GM23338 (cell line): Measurements from ENCODE around the gene COQ8B. TPM values are rescaled to one million over a fixed set of nuclear protein-coding genes. Genes with fewer than 3 reads are reported as not detected.

Experiments used
- ATAC-seq: fragments of 200-7000 bp; cut with Tn5 transposase; 3 replicates; pipeline ENCODE4 v1.9.1; 2020
- DNase-seq: peaks from one replicate; pipeline ENCODE4 v3.0.0-alpha.2; 2015; ENCODE audit warnings: low spot score
- H2AFZ ChIP-seq: fragments of 200-600 bp; sonication (generic); 2 replicates; pipeline ENCODE4 v1.8.0; 2016; ENCODE audit warnings: antibody characterized with exemption, mild to moderate bottlenecking, moderate library complexity
- H3F3A ChIP-seq: fragments of 200-600 bp; sonication (generic); replicated peaks from 2 replicates; pipeline ENCODE4 v1.8.0; 2017; ENCODE audit warnings: antibody characterized with exemption, mixed run types, low read depth
- H3K27ac ChIP-seq: fragments of 200-600 bp; sonication (generic); 2 replicates; pipeline ENCODE4 v1.6.1; 2016; ENCODE audit warnings: low read depth
- H3K27me3 ChIP-seq: fragments of 200-600 bp; sonication (generic); 2 replicates; pipeline ENCODE4 v1.8.0; 2016; ENCODE audit warnings: mild to moderate bottlenecking, mixed run types, moderate library complexity; ENCODE audit not compliant: insufficient read depth
- H3K36me3 ChIP-seq: fragments of 200-600 bp; sonication (generic); 2 replicates; pipeline ENCODE4 v1.8.0; 2016; ENCODE audit warnings: mild to moderate bottlenecking; ENCODE audit not compliant: insufficient read depth
- H3K4me1 ChIP-seq: fragments of 200-600 bp; sonication (generic); 2 replicates; pipeline ENCODE4 v1.8.0; 2016; ENCODE audit warnings: mild to moderate bottlenecking, moderate library complexity; ENCODE audit not compliant: insufficient read depth
- H3K4me2 ChIP-seq: fragments of 200-600 bp; sonication (generic); 2 replicates; pipeline ENCODE4 v1.7.1; 2017; ENCODE audit warnings: mixed run types
- H3K4me3 ChIP-seq: fragments of 200-600 bp; sonication (generic); 2 replicates; pipeline ENCODE4 v1.6.1; 2016; ENCODE audit warnings: mixed run types
- H3K79me2 ChIP-seq: fragments of 200-600 bp; sonication (generic); replicated peaks from 2 replicates; pipeline ENCODE4 v1.8.0; 2017; ENCODE audit warnings: mild to moderate bottlenecking; ENCODE audit not compliant: insufficient read depth
- H3K9me2 ChIP-seq: fragments of 200-600 bp; sonication (generic); 2 replicates; pipeline ENCODE4 v1.8.0; 2017; ENCODE audit not compliant: insufficient read depth
- H4K20me1 ChIP-seq: fragments of 200-600 bp; sonication (generic); replicated peaks from 2 replicates; pipeline ENCODE4 v1.8.0; 2017; ENCODE audit warnings: mild to moderate bottlenecking; ENCODE audit not compliant: insufficient read depth
- H3K27ac Mint-ChIP-seq: 2 replicates; pipeline ENCODE4 v1.8.0; 2020; ENCODE audit warnings: inconsistent platforms, mild to moderate bottlenecking, moderate library complexity, mixed read lengths
- H3K27me3 Mint-ChIP-seq: 3 replicates; pipeline ENCODE4 v1.8.0; 2022; ENCODE audit warnings: low read depth, mild to moderate bottlenecking, moderate library complexity, mixed read lengths, inconsistent platforms; ENCODE audit not compliant: insufficient read depth, poor library complexity
- H3K36me3 Mint-ChIP-seq: 3 replicates; pipeline ENCODE4 v1.8.0; 2021; ENCODE audit warnings: low read depth, mild to moderate bottlenecking, inconsistent platforms, moderate library complexity, mixed read lengths
- H3K4me1 Mint-ChIP-seq: 3 replicates; pipeline ENCODE4 v1.8.0; 2020; ENCODE audit warnings: mild to moderate bottlenecking, inconsistent platforms, mixed read lengths
- H3K4me3 Mint-ChIP-seq: 3 replicates; pipeline ENCODE4 v1.8.0; 2021; ENCODE audit warnings: moderate library complexity, mild to moderate bottlenecking, inconsistent platforms, mixed read lengths
- H3K9me3 Mint-ChIP-seq: 3 replicates; pipeline ENCODE4 v1.8.0; 2020; ENCODE audit warnings: moderate library complexity, mild to moderate bottlenecking, inconsistent platforms, mixed read lengths
- CREB1 ChIP-seq: fragments of 250-450 bp; sonication (Bioruptor Pico); IDR thresholded peaks from 2 replicates; pipeline ENCODE4 v1.5.0; 2020; ENCODE audit warnings: low read depth, mild to moderate bottlenecking, moderate library complexity
- EZH2 ChIP-seq: fragments of 200-600 bp; sonication (generic); IDR thresholded peaks from one replicate; pipeline ENCODE4 v1.8.0; 2017; ENCODE audit warnings: antibody characterized with exemption, mild to moderate bottlenecking, low read depth; ENCODE audit not compliant: unreplicated experiment
- EZH2phosphoT487 ChIP-seq: fragments of 200-600 bp; sonication (generic); IDR thresholded peaks from one replicate; pipeline ENCODE4 v1.8.1; 2018; ENCODE audit warnings: antibody characterized with exemption; ENCODE audit not compliant: unreplicated experiment
- JUNB ChIP-seq: IDR thresholded peaks from one replicate; pipeline ENCODE4 v1.6.1; 2016; ENCODE audit warnings: antibody characterized with exemption; ENCODE audit not compliant: unreplicated experiment
- NANOG ChIP-seq: IDR thresholded peaks from 2 replicates; pipeline ENCODE4 v1.6.1; 2016; ENCODE audit warnings: antibody characterized with exemption, borderline replicate concordance
- POLR2AphosphoS5 ChIP-seq: IDR thresholded peaks from 2 replicates; pipeline ENCODE4 v1.6.1; 2016; ENCODE audit warnings: antibody characterized with exemption, low read depth
- REST ChIP-seq: IDR thresholded peaks from one replicate; pipeline ENCODE4 v1.6.1; 2018; ENCODE audit warnings: antibody characterized with exemption; ENCODE audit not compliant: unreplicated experiment
- STAT1 ChIP-seq: IDR thresholded peaks from one replicate; pipeline ENCODE4 v1.6.1; 2016; ENCODE audit warnings: antibody characterized with exemption; ENCODE audit not compliant: unreplicated experiment
- ZNF114 ChIP-seq: fragments of 250-450 bp; sonication (Bioruptor Pico); IDR thresholded peaks from 2 replicates; pipeline ENCODE4 v1.5.0; 2020; ENCODE audit warnings: mild to moderate bottlenecking, moderate library complexity
- polyA plus RNA-seq: library from polyadenylated mRNA; unstranded; fragments of >200 nt; fragmentation: Nextera tagmentation; extraction: Ambion mirVana; gene quantifications from 2 replicates; pipeline ENCODE4 v1.2.1, GENCODE V29; 2016
- total RNA-seq: library from RNA; depleted of rRNA; stranded (reverse); fragments of >200 nt; shearing (Covaris generic); gene quantifications from 2 replicates; pipeline ENCODE4 v1.2.3, GENCODE V29; 2014
- TF ChIP-seq, protein P1 (sequence below): IDR thresholded peaks from 2 replicates; pipeline ENCODE4 v1.6.1; 2016; ENCODE audit warnings: antibody characterized with exemption
- TF ChIP-seq, protein P2 (sequence below), 2 experiments: fragments of 200-600 bp in 1 of 2; sonication (generic) in 1 of 2; conservative IDR thresholded peaks; 2 replicates each; pipeline versions ENCODE4 v1.5.1 to v1.6.1; 2016 to 2017; ENCODE audit warnings: antibody characterized with exemption in 2 of 2, low read depth in 2 of 2, mild to moderate bottlenecking in 2 of 2, moderate library complexity in 1 of 2

COQ8B gene
- total and polyA plus RNA-seq, 2 experiments from 2014 or later, result 13.9 to 59.6 TPM

DNA sequence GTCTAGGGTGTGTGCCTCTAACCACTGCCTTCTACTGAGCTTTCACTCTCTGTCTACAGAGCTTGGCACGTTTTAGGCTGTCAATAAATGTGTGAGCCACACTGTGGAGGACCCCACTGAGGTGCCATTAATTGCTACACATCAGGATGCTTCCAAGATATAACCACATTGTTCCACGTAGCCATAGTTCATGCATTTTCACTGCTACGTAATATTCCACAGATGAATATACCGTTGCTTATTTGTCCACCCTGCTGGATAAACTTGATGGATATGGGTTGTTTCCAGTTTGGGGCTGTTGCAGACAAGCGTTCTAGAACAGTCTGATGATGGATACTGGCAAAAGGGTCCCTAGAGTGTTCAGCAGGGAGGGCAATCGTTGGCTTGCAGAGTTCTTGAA is 14.9 kb downstream of the COQ8B start:
- H3K4me2 ChIP-seq, result no peak overlapping the region
- no peaks in the 10 kb centered on the region for H3K9me2 ChIP-seq
- peaks cover 10% of the 10 kb centered on the region for H3K4me1 Mint-ChIP-seq
- TF ChIP-seq POLR2AphosphoS5, result no peak
- TF ChIP-seq EZH2phosphoT487, result no peak
- no peak for TF ChIP-seq EZH2
- TF ChIP-seq REST, result no peak
- no peak for TF ChIP-seq NANOG
- TF ChIP-seq, protein P1, sequence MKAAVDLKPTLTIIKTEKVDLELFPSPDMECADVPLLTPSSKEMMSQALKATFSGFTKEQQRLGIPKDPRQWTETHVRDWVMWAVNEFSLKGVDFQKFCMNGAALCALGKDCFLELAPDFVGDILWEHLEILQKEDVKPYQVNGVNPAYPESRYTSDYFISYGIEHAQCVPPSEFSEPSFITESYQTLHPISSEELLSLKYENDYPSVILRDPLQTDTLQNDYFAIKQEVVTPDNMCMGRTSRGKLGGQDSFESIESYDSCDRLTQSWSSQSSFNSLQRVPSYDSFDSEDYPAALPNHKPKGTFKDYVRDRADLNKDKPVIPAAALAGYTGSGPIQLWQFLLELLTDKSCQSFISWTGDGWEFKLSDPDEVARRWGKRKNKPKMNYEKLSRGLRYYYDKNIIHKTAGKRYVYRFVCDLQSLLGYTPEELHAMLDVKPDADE, result no peak
- TF ChIP-seq JUNB, result no peak
- TF ChIP-seq, protein P2, sequence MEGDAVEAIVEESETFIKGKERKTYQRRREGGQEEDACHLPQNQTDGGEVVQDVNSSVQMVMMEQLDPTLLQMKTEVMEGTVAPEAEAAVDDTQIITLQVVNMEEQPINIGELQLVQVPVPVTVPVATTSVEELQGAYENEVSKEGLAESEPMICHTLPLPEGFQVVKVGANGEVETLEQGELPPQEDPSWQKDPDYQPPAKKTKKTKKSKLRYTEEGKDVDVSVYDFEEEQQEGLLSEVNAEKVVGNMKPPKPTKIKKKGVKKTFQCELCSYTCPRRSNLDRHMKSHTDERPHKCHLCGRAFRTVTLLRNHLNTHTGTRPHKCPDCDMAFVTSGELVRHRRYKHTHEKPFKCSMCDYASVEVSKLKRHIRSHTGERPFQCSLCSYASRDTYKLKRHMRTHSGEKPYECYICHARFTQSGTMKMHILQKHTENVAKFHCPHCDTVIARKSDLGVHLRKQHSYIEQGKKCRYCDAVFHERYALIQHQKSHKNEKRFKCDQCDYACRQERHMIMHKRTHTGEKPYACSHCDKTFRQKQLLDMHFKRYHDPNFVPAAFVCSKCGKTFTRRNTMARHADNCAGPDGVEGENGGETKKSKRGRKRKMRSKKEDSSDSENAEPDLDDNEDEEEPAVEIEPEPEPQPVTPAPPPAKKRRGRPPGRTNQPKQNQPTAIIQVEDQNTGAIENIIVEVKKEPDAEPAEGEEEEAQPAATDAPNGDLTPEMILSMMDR (conservative IDR thresholded peaks at IDR 0.05; ENCODE audit: low read depth in 2 of 2), result no peak
- TF ChIP-seq STAT1, result no peak
- TF ChIP-seq CREB1 (CRISPR knock-in tag), result no peak
- TF ChIP-seq ZNF114 (CRISPR knock-in tag), result no peak
- no peak for ATAC-seq
- no peak overlapping the region for H3K4me3 ChIP-seq
- H3K4me3 Mint-ChIP-seq, result no peak overlapping the region
- H3K9me3 Mint-ChIP-seq, result no peaks in the 10 kb centered on the region
- H3K36me3 Mint-ChIP-seq, result peaks cover 42% of the 10 kb centered on the region
- no peak overlapping the region for H2AFZ ChIP-seq
- DNase-seq, result no peak
- H3K27me3 ChIP-seq, result no peaks in the 10 kb centered on the region
- no peaks in the 10 kb centered on the region; the same call in 1 of the 2 replicates for H4K20me1 ChIP-seq
- no peak overlapping the region for H3K27ac ChIP-seq
- no peak overlapping the region for H3K27ac Mint-ChIP-seq
- H3F3A ChIP-seq, result 0 out of 2 replicates have a peak, but pooled peaks cover 6% of the 10 kb centered on the region
- H3K79me2 ChIP-seq, result no peaks in the 10 kb centered on the region; the same call in 1 of the 2 replicates
- H3K27me3 Mint-ChIP-seq, result peaks cover 16% of the 10 kb centered on the region
- 0 out of 2 replicates have a peak, but pooled peaks cover 3% of the 10 kb centered on the region for H3K36me3 ChIP-seq
- 0 out of 2 replicates have a peak, but pooled peaks cover 3% of the 10 kb centered on the region for H3K4me1 ChIP-seq
